Thyroid gland (tissue), 4 donors: Measurements from ENCODE around the gene PCBP4. TPM values are rescaled to one million over a fixed set of nuclear protein-coding genes. Genes with fewer than 3 reads are reported as not detected.

Source experiments
- DNase-seq, 2 donors: peaks; one replicate each; pipeline ENCODE4 v3.0.0-alpha.2; 2019
- H3K27ac ChIP-seq, 3 donors: fragments of 200-600 bp; sonication (generic); 1 replicate in 2 of 3; 2 replicates in 1 of 3; pipeline ENCODE4 v1.5.1; 2016 to 2019; ENCODE audit warnings: mild to moderate bottlenecking in 1 of 3, moderate library complexity in 1 of 3
- H3K27me3 ChIP-seq: fragments of 200-600 bp; sonication (generic); one replicate; pipeline ENCODE4 v1.5.1; 2019
- H3K36me3 ChIP-seq, 2 donors: fragments of 200-600 bp; sonication (generic); one replicate each; pipeline ENCODE4 v1.5.1; 2016 to 2019
- H3K4me1 ChIP-seq, 2 donors: fragments of 200-600 bp; sonication (generic); one replicate each; pipeline ENCODE4 v1.5.1; 2017 to 2019
- H3K4me3 ChIP-seq, 3 donors: fragments of 200-600 bp; sonication (generic); replicated peaks in 1 of 3; 1 replicate in 2 of 3; 2 replicates in 1 of 3; pipeline ENCODE4 v1.5.1; 2016; ENCODE audit warnings: mild to moderate bottlenecking in 1 of 3
- H3K9me3 ChIP-seq: fragments of 200-600 bp; sonication (generic); one replicate; pipeline ENCODE4 v1.5.1; 2017
- CTCF ChIP-seq, 6 experiments: fragments of 200-600 bp in 3 of 6; fragments of 450-650 bp in 3 of 6; sonication (generic) in 3 of 6; IDR thresholded peaks; one replicate each; pipeline ENCODE4 v1.5.1; 2016 to 2019; ENCODE audit warnings: antibody characterized with exemption in 6 of 6, mild to moderate bottlenecking in 2 of 6, inconsistent platforms in 1 of 6, moderate library complexity in 1 of 6
- POLR2A ChIP-seq, 2 donors: fragments of 450-650 bp; IDR thresholded peaks; one replicate each; pipeline ENCODE4 v1.6.1; 2017; ENCODE audit warnings: antibody characterized with exemption in 2 of 2, mild to moderate bottlenecking in 2 of 2, moderate library complexity in 1 of 2
- WGBS, 2 donors: methylation state at CpG; one replicate each; pipeline ENCODE4 v1.1.5; 2017; 5-methylcytosine and 5-hydroxymethylcytosine counted together
- intact Hi-C: fragments of 100-400 bp; cut with DNase I; formaldehyde crosslinking; loops from one replicate; pipeline ENCODE4 v1.15.1; 2023
- total RNA-seq, 4 donors: library from RNA; depleted of rRNA; stranded (reverse); fragments of >200 nt; gene quantifications; one replicate each; pipeline ENCODE4 v1.2.3, GENCODE V29; 2016

Gene PCBP4
- total RNA-seq, 4 donors from 2014 or later = 22.2 to 66.2 (median 41.1) TPM

- 72 to 78% methylated on average over 3 of the region's 3 CpGs for WGBS, 2 donors
- intact Hi-C loops = no loop called here
Measured at GRCh38 chr3:51953445-51953844, 13.8 kb downstream of the PCBP4 start.

GRCh38 chr3:51950899-51951298, 16.4 kb downstream of the PCBP4 start:
- H3K27ac ChIP-seq = no peak overlapping the region
- 70 to 86% methylated on average over 2 of the region's 2 CpGs for WGBS, 2 donors
- no peaks in the 10 kb centered on the region for H3K36me3 ChIP-seq
- no peaks in the 10 kb centered on the region for H3K9me3 ChIP-seq
- DNase-seq = no peak
- intact Hi-C loops = no loop called here
- no peaks in the 10 kb centered on the region for H3K27me3 ChIP-seq
- no peak for TF ChIP-seq CTCF (IDR thresholded peaks at IDR 0.05)
- H3K4me1 ChIP-seq = peaks cover 0 to 9% of the 10 kb centered on the region in 2 donors
- no peak overlapping the region for H3K4me3 ChIP-seq

More at GRCh38 chr3:51953445-51953844, 13.8 kb downstream of the PCBP4 start:
- no peak for TF ChIP-seq POLR2A (IDR thresholded peaks at IDR 0.05)
- TF ChIP-seq CTCF (IDR thresholded peaks at IDR 0.05) = no peak
- peaks cover 5 to 19% of the 10 kb centered on the region in 2 donors for H3K4me1 ChIP-seq
- DNase-seq = no peak
- no peaks in the 10 kb centered on the region for H3K36me3 ChIP-seq
- H3K27me3 ChIP-seq = no peaks in the 10 kb centered on the region
- no peak overlapping the region for H3K4me3 ChIP-seq
- no peaks in the 10 kb centered on the region for H3K9me3 ChIP-seq
- H3K27ac ChIP-seq = no peak overlapping the region

GRCh38 chr3:51949121-51949520, 18.1 kb downstream of the PCBP4 start:
- H3K36me3 ChIP-seq = no peaks in the 10 kb centered on the region
- no peak overlapping the region for H3K4me3 ChIP-seq
- no peak for DNase-seq
- no peaks in the 10 kb centered on the region for H3K4me1 ChIP-seq
- intact Hi-C loops = no loop called here
- no peak for TF ChIP-seq CTCF (IDR thresholded peaks at IDR 0.05)
- no peak for TF ChIP-seq POLR2A (IDR thresholded peaks at IDR 0.05)
- H3K27me3 ChIP-seq = no peaks in the 10 kb centered on the region
- 96 to 100% methylated on average over 5 of the region's 5 CpGs for WGBS, 2 donors
- no peak overlapping the region for H3K27ac ChIP-seq
- no peaks in the 10 kb centered on the region for H3K9me3 ChIP-seq

- intact Hi-C loops = no loop called here
- TF ChIP-seq CTCF (IDR thresholded peaks at IDR 0.05) = no peak
- DNase-seq = no peak
- H3K27ac ChIP-seq = no peak overlapping the region
- H3K9me3 ChIP-seq = no peaks in the 10 kb centered on the region
- 93 to 94% methylated on average over 9 to 10 of the region's 10 CpGs for WGBS, 2 donors
- peaks cover 4 to 5% of the 10 kb centered on the region in 2 donors for H3K4me1 ChIP-seq
- H3K27me3 ChIP-seq = no peaks in the 10 kb centered on the region
- H3K4me3 ChIP-seq = no peak overlapping the region
- H3K36me3 ChIP-seq = no peaks in the 10 kb centered on the region
Measured at GRCh38 chr3:51948016-51948580, 19.2 kb downstream of the PCBP4 start.

GRCh38 chr3:51947215-51947900, 19.9 kb downstream of the PCBP4 start:
- no peak for DNase-seq
- no peaks in the 10 kb centered on the region for H3K9me3 ChIP-seq
- no peak overlapping the region for H3K4me3 ChIP-seq
- peaks cover 12% of the 10 kb centered on the region in 2 donors for H3K4me1 ChIP-seq
- TF ChIP-seq CTCF (IDR thresholded peaks at IDR 0.05) = no peak
- no peak overlapping the region for H3K27ac ChIP-seq
- 81 to 83% methylated on average over 12 to 13 of the region's 13 CpGs for WGBS, 2 donors
- H3K27me3 ChIP-seq = no peaks in the 10 kb centered on the region
- no peaks in the 10 kb centered on the region for H3K36me3 ChIP-seq
- intact Hi-C loops = no loop called here
